CD4-positive, alpha-beta T cell treated with Interleukin-4 for 1 hour (primary cell): ENCODE measurements around the gene RGS11.
A peak's percentile ranks its signal among the peaks of the same experiment; 100 is the strongest.
"Not testable (repeated sequence)": the region's sequence is repeated elsewhere in the genome, so short reads cannot be mapped to it uniquely, and the experiment has no call there.

Source experiments
- DNase-seq, 2 donors: peaks; one replicate each; pipeline ENCODE4 v3.0.0-alpha.2; 2020 to 2022

RGS11 gene

GRCh38 chr16:261031-261691 lies 14.6 kb downstream of the RGS11 start:
- DNase-seq, result no peak

GRCh38 chr16:260326-260725 lies 15.4 kb downstream of the RGS11 start:
- DNase-seq, result no peak

GRCh38 chr16:259814-260253 lies 15.9 kb downstream of the RGS11 start:
- DNase-seq, result no peak

GRCh38 chr16:259226-259625 lies 16.5 kb downstream of the RGS11 start:
- no peak for DNase-seq

GRCh38 chr16:258091-258490 lies 17.7 kb downstream of the RGS11 start:
- not testable (repeated sequence) for DNase-seq

- DNase-seq, result no peak
Observed at GRCh38 chr16:255183-255582, 20.6 kb downstream of the RGS11 start.

GRCh38 chr16:254461-254860 lies 21.3 kb downstream of the RGS11 start:
- no peak for DNase-seq

GRCh38 chr16:253833-254232 lies 21.9 kb downstream of the RGS11 start:
- DNase-seq, result no peak

- DNase-seq, result peak in 1 of 2 donors; percentile 45
Observed at GRCh38 chr16:252366-253337, 23.1 kb downstream of the RGS11 start.

- DNase-seq, result no peak
Observed at GRCh38 chr16:249431-249830, 26.3 kb downstream of the RGS11 start.

GRCh38 chr16:247027-247426 lies 28.7 kb downstream of the RGS11 start:
- DNase-seq, result no peak

GRCh38 chr16:245105-245504 lies 30.6 kb downstream of the RGS11 start:
- no peak for DNase-seq

- DNase-seq, result no peak
Observed at GRCh38 chr16:243348-243747, 32.4 kb downstream of the RGS11 start.

- DNase-seq, result no peak
Observed at GRCh38 chr16:242281-242680, 33.5 kb downstream of the RGS11 start.

GRCh38 chr16:240559-240958 lies 35.2 kb downstream of the RGS11 start:
- DNase-seq, result no peak

- DNase-seq, result no peak
Observed at GRCh38 chr16:239948-240277, 35.8 kb downstream of the RGS11 start.

- peak; percentile 94 for DNase-seq
Observed at GRCh38 chr16:234468-235305, 41.1 kb downstream of the RGS11 start, which contains the start of gene FAM234A. Gene FAM234A, plus strand, starts transcription at chr16:234821. Its CDS starts 19,593 bp downstream, at chr16:254414.

- no peak for DNase-seq
Observed at GRCh38 chr16:230949-231348, 44.8 kb downstream of the RGS11 start.

- DNase-seq, result not testable (repeated sequence)
Observed at GRCh38 chr16:230351-230750, 45.4 kb downstream of the RGS11 start.

GRCh38 chr16:229731-230281 lies 45.9 kb downstream of the RGS11 start:
- no peak for DNase-seq

GRCh38 chr16:228852-229730 lies 46.7 kb downstream of the RGS11 start, which contains the start of gene LUC7L:
Gene LUC7L, minus strand, starts transcription at chr16:229449. Its CDS starts 110 bp downstream, at chr16:229339.
- peak; percentile 86 to 88 for DNase-seq
